AG09309 (cell line): Measurements from ENCODE around the gene ZBTB25.

Experiments
- DNase-seq: peaks from one replicate; pipeline ENCODE4 v3.0.0-alpha.2; 2010; ENCODE audit warnings: low read depth
- H3K4me3 ChIP-seq: 2 replicates; pipeline ENCODE4 v1.5.1; 2011; ENCODE audit warnings: mild to moderate bottlenecking, low read depth, low read length, moderate library complexity; ENCODE audit not compliant: control insufficient read depth
- TF ChIP-seq, protein P1 (sequence below): IDR thresholded peaks from 2 replicates; pipeline ENCODE4 v1.5.1; 2011; ENCODE audit warnings: mild to moderate bottlenecking, low read depth, low read length, inconsistent platforms; ENCODE audit not compliant: insufficient read depth, control insufficient read depth; ENCODE audit errors: missing control alignments

Gene ZBTB25

DNA sequence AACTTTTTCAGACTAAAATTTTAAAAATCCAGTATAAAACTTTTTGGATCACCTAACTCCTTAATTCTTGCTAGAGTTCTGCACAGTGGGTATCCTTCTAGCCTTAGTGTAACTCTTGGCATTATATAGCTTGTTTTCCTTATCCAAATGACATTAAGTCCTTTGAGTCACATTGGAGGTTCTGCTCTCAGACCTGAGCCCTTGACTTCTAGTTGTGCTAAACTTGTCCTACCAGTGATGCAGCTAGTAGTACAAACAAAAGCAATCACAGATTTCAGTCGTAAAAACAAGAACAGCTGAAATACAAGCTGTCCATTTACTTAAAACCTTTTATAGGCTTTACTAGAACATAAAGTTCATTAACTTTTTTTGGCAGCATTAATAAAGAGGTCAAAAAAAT, 11.4 kb upstream of the ZBTB25 start:
- TF ChIP-seq, protein P1, sequence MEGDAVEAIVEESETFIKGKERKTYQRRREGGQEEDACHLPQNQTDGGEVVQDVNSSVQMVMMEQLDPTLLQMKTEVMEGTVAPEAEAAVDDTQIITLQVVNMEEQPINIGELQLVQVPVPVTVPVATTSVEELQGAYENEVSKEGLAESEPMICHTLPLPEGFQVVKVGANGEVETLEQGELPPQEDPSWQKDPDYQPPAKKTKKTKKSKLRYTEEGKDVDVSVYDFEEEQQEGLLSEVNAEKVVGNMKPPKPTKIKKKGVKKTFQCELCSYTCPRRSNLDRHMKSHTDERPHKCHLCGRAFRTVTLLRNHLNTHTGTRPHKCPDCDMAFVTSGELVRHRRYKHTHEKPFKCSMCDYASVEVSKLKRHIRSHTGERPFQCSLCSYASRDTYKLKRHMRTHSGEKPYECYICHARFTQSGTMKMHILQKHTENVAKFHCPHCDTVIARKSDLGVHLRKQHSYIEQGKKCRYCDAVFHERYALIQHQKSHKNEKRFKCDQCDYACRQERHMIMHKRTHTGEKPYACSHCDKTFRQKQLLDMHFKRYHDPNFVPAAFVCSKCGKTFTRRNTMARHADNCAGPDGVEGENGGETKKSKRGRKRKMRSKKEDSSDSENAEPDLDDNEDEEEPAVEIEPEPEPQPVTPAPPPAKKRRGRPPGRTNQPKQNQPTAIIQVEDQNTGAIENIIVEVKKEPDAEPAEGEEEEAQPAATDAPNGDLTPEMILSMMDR, result no peak
- no peak for DNase-seq

DNA sequence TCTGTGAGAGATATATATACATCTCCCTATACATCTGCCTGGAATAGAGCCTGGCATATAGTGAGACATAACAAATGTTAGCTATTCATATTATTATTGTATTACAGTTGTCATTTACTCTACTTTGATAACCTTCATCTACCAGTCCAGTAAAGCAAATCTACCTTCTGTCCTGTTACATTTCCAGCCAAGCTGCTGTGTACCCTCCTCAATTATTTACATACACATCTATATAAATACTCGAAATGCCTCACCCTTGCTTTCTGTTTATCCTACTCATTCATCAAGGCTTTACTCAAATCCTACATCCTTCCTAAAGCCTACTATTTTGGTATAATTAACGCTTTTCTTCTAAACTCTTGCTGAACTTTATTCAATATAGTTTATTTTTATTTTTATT, 9.6 kb upstream of the ZBTB25 start:
- no peak for DNase-seq
- H3K4me3 ChIP-seq, result no peak overlapping the region
- TF ChIP-seq, protein P1, result no peak

More for the DNA sequence above, 11.4 kb upstream of the ZBTB25 start:
- H3K4me3 ChIP-seq, result no peak overlapping the region

DNA sequence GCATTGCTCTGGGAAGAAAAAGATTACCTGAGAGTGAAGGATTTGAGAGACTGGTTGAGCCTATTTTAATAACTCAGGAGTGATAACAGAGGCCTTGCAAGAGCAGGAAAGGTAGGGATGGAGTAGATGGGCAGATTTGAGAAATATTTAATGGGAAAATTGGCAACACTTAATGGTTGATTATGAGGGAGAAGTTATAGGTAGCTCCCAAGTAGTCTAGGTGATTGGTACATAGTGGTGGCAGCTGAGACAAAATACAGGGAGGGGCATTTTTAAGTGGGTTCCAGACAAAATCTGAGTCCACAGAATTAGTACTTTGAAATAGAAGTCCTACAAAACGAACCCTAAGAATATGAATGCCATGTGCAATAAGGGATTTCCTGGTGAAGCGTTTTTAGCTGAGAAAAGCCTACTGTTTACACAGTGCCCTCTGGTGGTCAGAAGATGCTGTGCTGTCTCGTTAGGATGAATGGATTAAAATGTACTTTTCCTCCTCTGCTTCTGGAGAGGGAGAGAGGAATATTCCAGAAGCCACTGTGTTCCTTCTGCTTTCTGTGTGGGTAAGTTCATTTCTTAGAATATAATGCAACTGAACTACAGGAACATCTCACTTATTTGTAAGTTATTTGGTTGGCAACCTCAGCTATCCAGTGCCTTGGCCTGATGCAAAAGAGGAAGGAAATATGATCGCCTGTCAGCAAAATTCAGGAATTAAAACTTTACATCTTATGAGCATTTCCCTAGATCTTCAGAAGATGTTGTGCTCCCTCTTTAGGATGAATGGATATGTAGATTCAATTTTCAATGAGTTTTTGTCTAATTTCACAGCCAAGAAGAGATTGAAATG, 7.4 kb upstream of the ZBTB25 start:
- TF ChIP-seq, protein P1, result peak; percentile 88
- no peak overlapping the region for H3K4me3 ChIP-seq

DNA sequence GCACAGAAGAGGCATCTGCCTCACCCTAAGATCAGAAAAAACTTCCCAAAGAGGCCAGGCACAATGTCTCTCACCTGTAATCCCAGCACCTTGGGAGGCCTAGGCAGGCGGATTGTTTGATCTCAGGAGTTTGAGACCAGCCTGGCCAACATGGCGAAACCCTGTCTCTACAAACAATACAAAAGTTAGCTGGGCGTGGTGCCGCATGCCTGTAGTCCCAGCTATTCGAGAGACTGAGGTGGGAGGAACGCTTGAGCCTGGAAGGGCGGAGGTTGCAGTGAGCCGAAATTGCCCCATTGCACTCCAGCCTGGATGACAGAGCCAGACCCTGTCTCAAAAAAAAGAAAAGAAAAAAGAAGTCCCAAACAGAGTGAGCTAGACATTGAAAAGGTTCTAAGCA, 5.4 kb upstream of the ZBTB25 start:
- no peak for DNase-seq
- no peak overlapping the region for H3K4me3 ChIP-seq

More for the DNA sequence above, 7.4 kb upstream of the ZBTB25 start:
- DNase-seq, result no peak

DNA sequence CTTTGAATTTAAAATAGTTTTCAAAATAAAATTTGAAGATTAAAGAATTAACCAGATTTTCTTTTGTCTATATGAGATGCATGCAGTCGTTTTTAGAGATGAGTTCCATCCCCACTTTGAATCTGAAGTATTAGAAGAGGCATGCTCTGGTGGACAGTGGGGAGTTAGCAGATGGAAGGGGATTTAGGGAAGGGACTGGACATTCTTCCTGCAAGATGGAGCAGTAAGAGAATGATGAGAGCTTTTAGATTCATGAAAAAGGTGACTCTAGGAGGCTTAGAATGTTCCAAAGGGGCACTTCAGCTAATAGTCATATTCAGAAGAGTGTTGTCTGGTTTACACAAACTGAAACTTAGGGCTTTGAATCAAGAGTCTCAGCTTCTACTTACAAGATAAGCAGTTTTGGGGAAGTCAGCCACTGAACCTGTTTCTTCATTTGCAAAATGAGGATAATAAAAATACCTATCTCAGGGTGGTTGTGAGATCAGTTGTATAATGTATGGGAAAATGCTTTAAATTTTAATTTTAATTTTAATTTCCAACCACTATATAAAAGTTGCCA, 4.7 kb upstream of the ZBTB25 start:
- no peak overlapping the region for H3K4me3 ChIP-seq
- TF ChIP-seq, protein P1, result no peak
- no peak for DNase-seq

More for the DNA sequence above, 5.4 kb upstream of the ZBTB25 start:
- TF ChIP-seq, protein P1, result no peak

DNA sequence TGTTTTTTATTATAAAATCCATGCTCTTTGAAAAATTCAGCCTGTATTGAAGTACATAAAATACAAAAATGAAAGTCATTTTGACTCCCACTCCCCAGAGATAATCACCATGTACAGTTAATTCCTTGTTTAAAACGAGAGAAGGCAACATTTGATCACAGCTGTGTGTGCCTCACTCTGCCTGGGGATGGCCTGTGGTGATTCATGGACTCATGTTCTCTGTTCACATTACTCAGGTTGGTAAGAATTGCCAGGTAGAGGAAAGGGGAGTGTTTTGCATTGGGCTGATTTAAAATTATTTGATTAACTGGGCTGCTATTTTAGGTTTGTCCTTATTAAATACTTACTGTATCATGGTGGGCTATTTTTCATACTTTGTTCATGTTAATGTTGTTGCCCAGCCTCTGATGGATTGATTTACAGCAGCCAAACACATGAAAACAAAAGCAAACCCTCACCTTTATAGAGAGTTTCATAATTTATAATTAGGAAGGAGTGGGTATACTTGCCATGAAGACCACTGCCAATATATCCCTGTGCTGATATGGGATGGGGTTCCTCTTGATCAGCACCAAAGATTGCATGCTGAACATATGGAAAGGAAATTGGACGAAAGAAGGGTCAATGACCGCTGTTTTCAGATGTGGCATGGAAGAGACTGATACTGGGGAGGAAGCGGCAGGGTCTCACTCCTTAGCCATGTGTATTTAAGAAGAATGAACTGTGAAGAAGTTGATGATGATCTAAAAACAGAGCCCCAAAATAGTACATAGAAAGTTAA, 3.9 kb upstream of the ZBTB25 start:
- DNase-seq, result no peak
- TF ChIP-seq, protein P1, result no peak
- no peak overlapping the region; the same call in 1 of the 2 replicates for H3K4me3 ChIP-seq
